ENCODE data around the gene AEN.

AEN gene

GRCh38 chr15:88620995-88621772 is at the start of gene AEN:
Gene AEN (plus strand): TSS chr15:88621340. CDS start chr15:88626210, 4,870 bp downstream.
- TF ChIP-seq CTCF (IDR thresholded peaks at IDR 0.05; ENCODE audit: insufficient read depth, low read depth, low read length, missing control alignments) = no peak
- DNase-seq (ENCODE audit: low read depth) = peak; percentile 98
- peak within 1 kb of the TSS; percentile 81 for H3K4me3 ChIP-seq (ENCODE audit: low read length)

- TF ChIP-seq CTCF (IDR thresholded peaks at IDR 0.05; ENCODE audit: insufficient read depth, low read depth, low read length, missing control alignments) = no peak
- DNase-seq (ENCODE audit: low read depth) = no peak
- H3K4me3 ChIP-seq (ENCODE audit: low read length) = no peak overlapping the region
These were observed 49.3 kb upstream of the AEN start for GRCh38 chr15:88571852-88572259.

GRCh38 chr15:88574077-88574476 is 47.1 kb upstream of the AEN start:
- DNase-seq (ENCODE audit: low read depth) = peak; percentile 5
- no peak for TF ChIP-seq CTCF (IDR thresholded peaks at IDR 0.05; ENCODE audit: insufficient read depth, low read depth, low read length, missing control alignments)
- H3K4me3 ChIP-seq (ENCODE audit: low read length) = no peak overlapping the region

- H3K4me3 ChIP-seq (ENCODE audit: low read length) = no peak overlapping the region
- no peak for TF ChIP-seq CTCF (IDR thresholded peaks at IDR 0.05; ENCODE audit: insufficient read depth, low read depth, low read length, missing control alignments)
- DNase-seq (ENCODE audit: low read depth) = no peak
These were observed 46.5 kb upstream of the AEN start for GRCh38 chr15:88574655-88575054.

- H3K4me3 ChIP-seq (ENCODE audit: low read length) = no peak overlapping the region
- TF ChIP-seq CTCF (IDR thresholded peaks at IDR 0.05; ENCODE audit: insufficient read depth, low read depth, low read length, missing control alignments) = no peak
- DNase-seq (ENCODE audit: low read depth) = no peak
These were observed 41.8 kb upstream of the AEN start for GRCh38 chr15:88579322-88579721.

- no peak for DNase-seq (ENCODE audit: low read depth)
- no peak overlapping the region for H3K4me3 ChIP-seq (ENCODE audit: low read length)
- TF ChIP-seq CTCF (IDR thresholded peaks at IDR 0.05; ENCODE audit: insufficient read depth, low read depth, low read length, missing control alignments) = no peak
These were observed 40.6 kb upstream of the AEN start for GRCh38 chr15:88580532-88580931.

Data from epithelial cell of esophagus (primary cell).